ENCODE data around the gene BOD1L1.

BOD1L1 gene

DNA sequence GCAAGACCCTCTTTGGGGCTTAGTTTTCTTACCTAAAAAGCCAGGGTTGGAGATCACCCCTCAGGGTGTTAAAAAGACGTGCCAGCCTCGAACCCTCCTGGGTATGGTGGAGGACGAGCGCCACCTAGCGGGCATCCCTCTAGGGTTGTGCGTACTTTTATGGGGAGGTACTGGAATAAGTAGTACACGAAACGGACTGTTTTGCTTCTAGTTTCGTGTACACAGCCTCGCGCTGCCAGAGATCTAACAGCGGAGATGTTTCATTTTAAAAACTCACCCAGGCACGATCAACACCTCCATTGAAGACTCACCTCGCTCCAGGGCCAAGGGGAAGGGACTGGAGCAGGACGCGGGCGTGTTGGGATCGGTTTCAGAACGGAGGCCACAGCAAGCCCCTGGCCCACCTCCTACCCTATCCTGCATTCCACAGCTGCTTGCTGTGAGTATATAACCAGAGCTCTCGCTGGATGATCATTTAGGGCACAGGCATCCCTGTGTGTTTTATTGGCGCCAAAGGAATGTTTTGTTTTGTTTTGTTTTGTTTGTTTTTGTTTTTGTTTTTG, 78.5 kb downstream of the BOD1L1 start:
- H3K36me3 ChIP-seq (ENCODE audit: control insufficient read depth, low read depth, low read length), result no peaks in the 10 kb centered on the region
- H3K4me3 ChIP-seq (ENCODE audit: low read length), result peak overlapping the region; percentile 55
- H3K27me3 ChIP-seq (ENCODE audit: control insufficient read depth, insufficient read depth, low read length), result peaks cover 68% of the 10 kb centered on the region
- H3K27ac ChIP-seq (ENCODE audit: low read length), result no peak overlapping the region
- peaks cover 15% of the 10 kb centered on the region for H3K4me1 ChIP-seq (ENCODE audit: control insufficient read depth, low read depth, low read length)
- no peaks in the 10 kb centered on the region for H3K9me3 ChIP-seq (ENCODE audit: control insufficient read depth, low read depth, low read length)
- H3K9ac ChIP-seq (ENCODE audit: low read length), result no peak overlapping the region

DNA sequence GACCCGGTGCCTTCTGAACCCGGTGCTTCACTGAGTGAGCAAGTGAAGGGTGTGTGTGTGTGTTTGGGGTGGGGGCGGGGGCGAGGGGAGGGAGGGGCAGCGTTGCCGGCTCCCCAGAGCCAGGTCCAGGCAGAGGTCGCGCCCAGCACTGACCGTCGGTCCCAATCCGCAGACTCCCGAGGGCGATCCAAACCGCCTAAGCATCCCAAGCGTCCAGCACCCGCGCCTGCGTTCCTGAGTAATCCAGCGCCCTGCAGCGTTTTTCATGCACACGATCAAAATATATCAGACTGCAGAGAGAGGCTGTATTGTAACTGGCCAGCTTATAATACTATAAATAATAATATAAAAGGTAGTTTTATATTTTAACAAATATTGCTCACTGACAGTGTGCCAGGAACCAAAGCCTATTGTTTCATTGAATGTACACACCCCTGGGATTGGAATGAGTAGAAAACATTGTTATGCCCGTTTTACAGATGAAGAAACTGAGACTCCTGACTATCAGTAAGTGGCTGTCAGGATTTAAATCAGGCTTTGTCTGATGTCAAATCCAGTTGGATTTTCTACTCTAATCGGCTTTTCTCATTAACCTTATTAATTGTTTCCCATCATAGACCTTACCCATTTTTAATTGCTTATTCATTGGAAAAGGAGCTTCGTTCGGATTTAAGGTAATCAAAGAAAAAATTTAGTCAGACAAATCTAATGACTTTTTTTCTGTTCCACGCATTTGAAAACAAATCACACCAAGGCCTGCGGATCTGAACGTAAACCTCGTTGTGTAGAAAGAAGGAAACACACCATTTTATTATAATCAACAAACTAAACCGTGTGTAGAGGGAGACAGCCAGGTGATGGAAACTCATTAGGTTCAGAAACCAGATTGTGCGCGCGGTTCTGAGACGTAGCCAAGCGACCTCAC, 79.2 kb downstream of the BOD1L1 start:
- Histone ChIP-seq H3K9me3 (ENCODE audit: control insufficient read depth, low read depth, low read length) (no peaks in the 10 kb centered on the region), H3K4me1 (ENCODE audit: control insufficient read depth, low read depth, low read length) (peaks cover 15% of the 10 kb centered on the region), H3K27me3 (ENCODE audit: control insufficient read depth, insufficient read depth, low read length) (peaks cover 75% of the 10 kb centered on the region), H3K27ac (ENCODE audit: low read length) (no peak overlapping the region), H3K9ac (ENCODE audit: low read length) (no peak overlapping the region), H3K4me3 (ENCODE audit: low read length) (peak overlapping the region; percentile 62), H3K36me3 (ENCODE audit: control insufficient read depth, low read depth, low read length) (no peaks in the 10 kb centered on the region)

DNA sequence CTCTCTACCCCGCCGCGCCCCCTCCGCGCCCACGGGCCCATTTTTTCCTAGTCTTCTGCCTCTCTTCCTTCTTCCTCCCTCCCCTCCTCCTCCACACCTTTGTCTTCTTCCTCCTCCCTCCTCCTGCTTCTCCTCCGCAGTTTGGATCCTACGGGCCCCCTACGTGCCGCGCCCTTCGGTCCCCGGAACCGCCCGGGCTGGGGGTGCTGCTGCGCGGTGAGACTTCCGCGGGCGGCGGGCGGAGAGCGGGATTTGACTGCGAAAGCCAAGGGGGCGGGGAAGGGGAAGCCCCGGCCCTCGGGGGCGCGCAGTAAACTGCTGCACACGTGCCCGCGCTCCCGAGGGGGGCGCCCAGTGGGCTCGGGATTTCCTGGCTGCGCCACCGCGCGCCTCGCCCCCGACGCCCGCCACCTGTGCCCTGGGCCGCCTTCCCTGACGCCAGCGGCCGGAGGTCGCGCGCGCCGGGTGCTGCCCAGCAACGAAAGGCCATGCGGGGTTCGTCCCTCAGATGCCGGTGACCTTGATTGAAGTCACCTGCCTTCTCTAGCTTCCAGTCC, 80.0 kb downstream of the BOD1L1 start:
- Histone ChIP-seq H3K27ac (ENCODE audit: low read length) (no peak overlapping the region), H3K9ac (ENCODE audit: low read length) (peak overlapping the region; percentile 6), H3K4me1 (ENCODE audit: control insufficient read depth, low read depth, low read length) (peaks cover 15% of the 10 kb centered on the region), H3K36me3 (ENCODE audit: control insufficient read depth, low read depth, low read length) (no peaks in the 10 kb centered on the region), H3K27me3 (ENCODE audit: control insufficient read depth, insufficient read depth, low read length) (peaks cover 83% of the 10 kb centered on the region), H3K4me3 (ENCODE audit: low read length) (peak overlapping the region; percentile 62), H3K9me3 (ENCODE audit: control insufficient read depth, low read depth, low read length) (no peaks in the 10 kb centered on the region)

DNA sequence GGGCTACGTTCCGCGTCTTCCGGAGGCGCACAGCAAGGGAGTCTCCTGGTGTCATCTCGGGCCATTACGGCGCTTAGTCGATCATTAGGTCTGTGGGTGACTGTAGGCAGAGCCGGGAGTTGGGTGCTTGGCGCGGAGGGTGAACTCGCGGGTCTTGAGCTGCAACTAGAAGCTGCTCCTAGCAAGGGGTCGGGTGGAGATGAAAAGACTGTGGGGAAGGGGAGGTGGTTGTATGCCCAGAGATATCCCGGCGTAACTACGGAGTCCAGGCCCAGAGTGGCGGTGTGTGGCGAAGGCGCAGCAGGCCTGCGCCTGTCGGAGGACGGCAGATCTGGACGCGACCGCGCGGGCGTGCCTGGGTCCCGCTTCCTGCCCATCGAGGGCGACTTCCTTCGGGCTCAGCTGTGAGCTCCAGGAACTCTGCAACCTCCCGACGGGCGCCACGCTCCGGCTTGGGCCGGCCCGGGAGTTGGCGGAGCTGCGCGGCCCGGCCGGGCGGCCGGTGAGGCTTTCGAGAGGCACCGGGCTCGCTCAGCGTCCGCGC, 80.5 kb downstream of the BOD1L1 start:
- no peak overlapping the region for H3K27ac ChIP-seq (ENCODE audit: low read length)
- peak overlapping the region; percentile 62 for H3K4me3 ChIP-seq (ENCODE audit: low read length)
- no peaks in the 10 kb centered on the region for H3K9me3 ChIP-seq (ENCODE audit: control insufficient read depth, low read depth, low read length)
- H3K27me3 ChIP-seq (ENCODE audit: control insufficient read depth, insufficient read depth, low read length), result peaks cover 88% of the 10 kb centered on the region
- peak overlapping the region; percentile 6 for H3K9ac ChIP-seq (ENCODE audit: low read length)
- no peaks in the 10 kb centered on the region for H3K36me3 ChIP-seq (ENCODE audit: control insufficient read depth, low read depth, low read length)
- H3K4me1 ChIP-seq (ENCODE audit: control insufficient read depth, low read depth, low read length), result peaks cover 15% of the 10 kb centered on the region

DNA sequence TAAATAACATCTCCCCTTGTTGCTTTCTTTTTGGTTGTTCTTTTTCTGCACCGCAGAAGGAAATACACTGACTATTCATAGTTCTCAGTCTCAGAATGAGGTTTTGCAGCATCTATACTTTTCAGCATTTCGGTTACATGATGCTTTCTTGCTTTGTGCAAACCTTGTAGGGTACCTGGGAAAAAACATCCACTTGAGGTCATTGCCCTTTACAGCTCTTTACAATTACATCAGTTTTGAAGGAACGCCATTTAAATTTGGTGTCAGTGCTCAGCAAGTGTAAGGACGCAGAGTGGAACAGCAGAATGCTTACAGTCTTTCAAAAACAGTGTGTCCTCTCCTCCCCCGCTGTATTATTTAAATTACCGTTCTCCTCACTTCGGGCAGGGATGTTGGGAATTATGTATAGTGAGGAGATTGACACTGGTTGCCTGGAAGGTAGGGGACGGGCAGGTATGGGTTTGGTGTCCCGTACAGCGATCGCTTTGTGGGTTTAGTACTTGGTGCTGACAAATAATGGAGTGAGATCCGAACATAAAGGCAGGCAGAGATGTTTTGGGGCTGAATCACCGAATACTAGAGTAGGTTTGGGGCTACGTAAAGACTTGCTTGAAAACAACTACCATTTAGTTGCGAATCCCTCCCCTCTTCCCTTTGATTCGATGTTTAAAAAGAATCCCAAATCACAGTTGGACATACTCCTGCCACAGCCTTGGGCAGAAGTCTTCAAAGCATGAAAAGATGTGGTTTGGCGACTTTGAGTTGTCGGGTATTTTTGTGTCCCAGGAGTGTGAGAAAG, 81.2 kb downstream of the BOD1L1 start:
- peaks cover 15% of the 10 kb centered on the region for H3K4me1 ChIP-seq (ENCODE audit: control insufficient read depth, low read depth, low read length)
- no peak overlapping the region for H3K27ac ChIP-seq (ENCODE audit: low read length)
- H3K9me3 ChIP-seq (ENCODE audit: control insufficient read depth, low read depth, low read length), result no peaks in the 10 kb centered on the region
- H3K36me3 ChIP-seq (ENCODE audit: control insufficient read depth, low read depth, low read length), result no peaks in the 10 kb centered on the region
- H3K4me3 ChIP-seq (ENCODE audit: low read length), result peak overlapping the region; percentile 62
- H3K9ac ChIP-seq (ENCODE audit: low read length), result no peak overlapping the region
- peaks cover 95% of the 10 kb centered on the region for H3K27me3 ChIP-seq (ENCODE audit: control insufficient read depth, insufficient read depth, low read length)

DNA sequence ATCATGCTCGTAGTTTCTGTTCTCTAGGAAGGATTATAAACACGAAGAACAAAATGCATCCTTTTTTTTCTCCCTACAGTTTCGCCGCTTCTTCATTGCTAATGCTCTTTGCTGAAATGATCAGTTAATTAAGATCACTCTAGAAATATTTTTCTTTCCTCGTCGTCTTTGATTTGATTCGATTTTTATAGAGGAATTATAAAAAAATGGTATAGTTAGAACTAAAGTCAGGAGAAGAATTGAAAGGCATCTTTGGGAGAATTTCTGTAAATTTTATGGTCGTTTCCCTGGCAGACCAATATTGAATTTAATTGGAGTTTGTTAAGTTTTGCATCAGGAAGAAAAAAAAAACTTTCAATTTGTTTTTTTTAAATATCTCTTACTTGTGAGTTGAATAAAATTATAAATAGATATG, 82.1 kb downstream of the BOD1L1 start:
- H3K4me3 ChIP-seq (ENCODE audit: low read length), result peak overlapping the region; percentile 63

DNA sequence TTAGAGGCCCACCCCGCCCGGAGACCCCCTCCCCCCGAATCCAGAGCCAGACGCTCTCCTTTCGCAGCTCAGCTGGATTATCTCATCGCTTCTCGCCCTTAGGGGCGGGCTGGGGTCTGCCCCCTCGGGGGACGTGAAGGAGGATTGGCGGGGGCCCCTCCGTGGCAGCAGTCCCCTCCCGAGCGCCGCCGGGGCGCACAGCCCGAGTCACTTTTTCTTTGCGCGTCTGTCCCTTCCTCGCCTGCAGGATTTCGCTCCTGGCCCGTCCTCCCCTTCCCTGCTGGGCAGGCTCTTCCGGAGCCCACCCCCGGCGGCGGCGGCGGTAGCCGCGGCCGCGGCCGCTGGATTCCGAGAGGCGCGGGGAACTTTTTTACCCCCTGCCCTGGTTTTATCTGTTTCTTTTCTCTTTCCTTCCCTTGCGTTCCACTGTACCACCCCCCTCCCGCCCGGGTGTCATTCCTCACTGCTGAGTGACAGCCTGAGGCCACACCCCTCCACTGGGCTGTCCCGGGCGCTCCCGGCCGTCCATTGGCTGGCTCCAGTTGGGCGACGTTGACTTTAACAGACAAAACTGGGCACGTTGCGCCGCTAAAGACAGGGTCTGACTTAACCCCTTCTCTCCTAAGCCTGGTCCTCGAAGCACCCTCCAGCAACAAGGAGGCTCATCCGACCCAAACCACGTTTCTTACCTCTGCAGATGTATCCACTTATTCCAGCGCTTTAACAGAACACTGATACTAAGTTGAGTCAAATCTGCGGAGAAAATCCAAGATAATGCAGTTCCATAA, 82.7 kb downstream of the BOD1L1 start:
- H3K4me1 ChIP-seq (ENCODE audit: control insufficient read depth, low read depth, low read length), result peaks cover 15% of the 10 kb centered on the region
- H3K27ac ChIP-seq (ENCODE audit: low read length), result no peak overlapping the region
- H3K9me3 ChIP-seq (ENCODE audit: control insufficient read depth, low read depth, low read length), result no peaks in the 10 kb centered on the region
- H3K9ac ChIP-seq (ENCODE audit: low read length), result no peak overlapping the region
- H3K4me3 ChIP-seq (ENCODE audit: low read length), result peak overlapping the region; percentile 63
- peaks cover 99% of the 10 kb centered on the region for H3K27me3 ChIP-seq (ENCODE audit: control insufficient read depth, insufficient read depth, low read length)
- H3K36me3 ChIP-seq (ENCODE audit: control insufficient read depth, low read depth, low read length), result no peaks in the 10 kb centered on the region

More for the DNA sequence above, 82.1 kb downstream of the BOD1L1 start:
- Histone ChIP-seq H3K27ac (ENCODE audit: low read length) (no peak overlapping the region), H3K27me3 (ENCODE audit: control insufficient read depth, insufficient read depth, low read length) (peaks cover 99% of the 10 kb centered on the region), H3K36me3 (ENCODE audit: control insufficient read depth, low read depth, low read length) (no peaks in the 10 kb centered on the region), H3K9ac (ENCODE audit: low read length) (no peak overlapping the region), H3K9me3 (ENCODE audit: control insufficient read depth, low read depth, low read length) (no peaks in the 10 kb centered on the region), H3K4me1 (ENCODE audit: control insufficient read depth, low read depth, low read length) (peaks cover 15% of the 10 kb centered on the region)

DNA sequence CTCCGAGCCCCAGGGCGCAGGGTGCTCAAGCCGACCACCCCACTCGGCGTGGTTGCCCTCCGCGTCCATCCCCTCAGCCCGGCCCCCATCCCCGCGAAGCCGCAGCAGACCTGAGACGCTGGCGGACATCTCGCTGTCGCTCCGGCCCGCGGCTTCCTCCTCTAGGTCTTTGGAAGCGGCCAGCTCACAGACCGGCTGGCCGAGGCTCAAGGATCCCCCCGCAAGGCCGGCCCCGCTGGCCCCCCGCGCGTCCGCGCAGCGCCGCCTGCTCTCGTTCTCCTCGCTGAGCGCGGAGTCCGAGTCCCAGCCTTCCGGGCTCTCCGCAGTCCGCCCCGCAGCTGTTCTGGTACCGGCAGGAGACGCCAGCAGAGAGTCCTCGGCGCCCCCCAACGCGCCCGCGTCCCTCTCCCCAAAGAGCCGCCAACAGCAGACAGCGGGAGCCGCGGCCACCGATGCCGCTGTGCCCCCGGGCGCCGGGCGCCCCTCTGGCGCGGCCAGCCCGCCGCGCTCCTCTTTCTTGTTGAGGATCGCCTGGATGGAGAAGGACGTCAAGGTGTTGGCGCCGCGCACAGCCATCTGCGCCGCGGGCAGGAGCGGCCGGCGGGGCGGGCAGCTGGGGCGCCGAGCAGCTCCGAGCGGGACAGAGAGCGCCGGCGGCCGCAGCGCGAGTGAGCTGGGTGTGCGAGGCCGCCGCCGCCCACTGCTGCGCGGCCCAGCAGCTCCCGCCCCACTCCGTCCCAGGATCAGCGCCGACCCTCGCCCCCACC, 83.5 kb downstream of the BOD1L1 start, which contains the start of gene NKX3-2:
TSS of gene NKX3-2 (minus strand) at position 670 of the 767 bp plus-strand sequence. CDS start at position 576, 94 bp downstream.
- H3K27me3 ChIP-seq (ENCODE audit: control insufficient read depth, insufficient read depth, low read length), result peaks cover 99% of the 10 kb centered on the region
- H3K9ac ChIP-seq (ENCODE audit: low read length), result no peak within 1 kb of the TSS
- H3K36me3 ChIP-seq (ENCODE audit: control insufficient read depth, low read depth, low read length), result no peaks in the 10 kb centered on the region
- peaks cover 15% of the 10 kb centered on the region for H3K4me1 ChIP-seq (ENCODE audit: control insufficient read depth, low read depth, low read length)
- H3K27ac ChIP-seq (ENCODE audit: low read length), result no peak within 1 kb of the TSS
- no peaks in the 10 kb centered on the region for H3K9me3 ChIP-seq (ENCODE audit: control insufficient read depth, low read depth, low read length)
- H3K4me3 ChIP-seq (ENCODE audit: low read length), result peak within 1 kb of the TSS; percentile 63

DNA sequence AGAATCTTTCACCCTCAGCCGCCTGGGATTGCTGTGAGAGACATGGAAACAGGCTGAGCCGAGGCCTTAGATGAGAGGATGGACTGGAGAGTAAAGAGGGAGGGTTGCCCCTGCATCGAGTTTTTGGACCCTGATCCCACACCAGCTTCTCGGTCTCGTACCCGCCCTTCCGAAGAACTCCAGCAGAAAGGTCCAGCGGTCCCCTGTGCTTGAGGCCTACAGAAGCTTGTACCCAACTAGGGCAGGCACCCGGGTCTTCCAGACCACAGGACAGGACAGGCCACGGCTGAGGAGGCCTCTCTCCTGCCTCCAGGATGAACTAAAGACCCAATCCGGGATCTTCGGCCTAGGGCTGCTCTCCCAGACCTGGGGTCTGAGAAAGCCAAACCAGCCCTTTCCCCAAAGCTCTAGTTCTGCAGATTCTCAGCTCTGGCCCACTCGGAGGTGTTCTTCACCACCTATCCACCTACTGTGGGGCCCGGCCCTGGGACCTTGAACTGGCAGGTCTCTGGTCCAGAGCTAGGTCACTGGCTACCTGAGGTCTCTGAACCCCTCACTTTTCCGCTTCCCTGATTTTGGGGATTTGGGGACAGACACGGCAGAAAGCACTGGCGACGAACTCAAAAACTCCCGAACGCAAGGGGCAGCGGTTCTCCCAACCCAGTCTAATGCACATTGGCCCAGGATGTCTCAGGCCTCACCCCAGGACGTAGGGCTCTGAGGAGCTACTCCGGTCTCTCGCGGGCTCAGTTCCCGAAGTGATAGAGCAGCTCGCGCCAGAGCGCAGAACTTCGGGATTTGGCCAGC, 84.3 kb downstream of the BOD1L1 start:
- Histone ChIP-seq H3K27ac (ENCODE audit: low read length) (no peak overlapping the region), H3K9ac (ENCODE audit: low read length) (no peak overlapping the region), H3K4me1 (ENCODE audit: control insufficient read depth, low read depth, low read length) (peaks cover 15% of the 10 kb centered on the region), H3K9me3 (ENCODE audit: control insufficient read depth, low read depth, low read length) (no peaks in the 10 kb centered on the region), H3K4me3 (ENCODE audit: low read length) (peak overlapping the region; percentile 63), H3K36me3 (ENCODE audit: control insufficient read depth, low read depth, low read length) (no peaks in the 10 kb centered on the region), H3K27me3 (ENCODE audit: control insufficient read depth, insufficient read depth, low read length) (peaks cover 99% of the 10 kb centered on the region)
